Duodenal mucosa (tissue), 2 donors: ENCODE measurements around the gene KCNQ4.

ENCODE experiments used
- H3K27ac ChIP-seq: one replicate; pipeline ENCODE4 v1.7.0; 2013; ENCODE audit warnings: low read depth, low read length
- H3K27me3 ChIP-seq, 2 donors: one replicate each; pipeline ENCODE4 v1.7.0; 2013; ENCODE audit warnings: low read length in 2 of 2, control low read depth in 1 of 2; ENCODE audit not compliant: insufficient read depth in 2 of 2, control insufficient read depth in 1 of 2
- H3K36me3 ChIP-seq, 2 donors: one replicate each; pipeline ENCODE4 v1.7.0; 2013; ENCODE audit warnings: low read length in 2 of 2, control low read depth in 1 of 2; ENCODE audit not compliant: insufficient read depth in 2 of 2, control insufficient read depth in 1 of 2
- H3K4me1 ChIP-seq, 2 donors: one replicate each; pipeline ENCODE4 v1.7.0; 2013; ENCODE audit warnings: low read length in 2 of 2, control low read depth in 1 of 2; ENCODE audit not compliant: insufficient read depth in 2 of 2, control insufficient read depth in 1 of 2
- H3K4me3 ChIP-seq, 2 donors: one replicate each; pipeline ENCODE4 v1.7.0; 2013; ENCODE audit warnings: low read length in 2 of 2, low read depth in 1 of 2
- H3K9ac ChIP-seq, 2 donors: one replicate each; pipeline ENCODE4 v1.7.0; 2013; ENCODE audit warnings: low read length in 2 of 2, low read depth in 1 of 2
- H3K9me3 ChIP-seq, 2 donors: one replicate each; pipeline ENCODE4 v1.7.0; 2013; ENCODE audit warnings: low read length in 2 of 2, control low read depth in 1 of 2; ENCODE audit not compliant: control insufficient read depth in 1 of 2

Gene KCNQ4

DNA sequence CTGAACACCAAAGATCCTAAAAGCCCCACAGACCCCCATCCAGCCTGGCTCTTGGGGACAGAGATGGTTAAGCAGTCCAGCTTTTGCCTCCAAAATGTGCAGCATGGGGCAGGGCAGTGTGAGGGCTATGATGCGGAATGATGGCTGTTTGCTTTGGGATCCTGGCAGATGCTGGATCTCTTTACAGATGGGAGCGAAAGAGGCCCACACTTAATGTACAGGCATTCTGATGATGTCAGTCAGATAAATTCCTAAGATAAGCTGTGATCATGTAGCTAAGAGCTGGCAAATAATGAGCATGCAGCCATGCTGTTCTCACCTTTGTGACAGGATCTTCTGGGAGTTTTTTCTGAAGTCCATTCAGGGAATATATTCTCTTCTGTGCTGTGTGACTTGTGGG lies 17.6 kb upstream of the KCNQ4 start:
- H3K9ac ChIP-seq, result no peak overlapping the region
- no peak overlapping the region for H3K4me3 ChIP-seq
- H3K27ac ChIP-seq, result no peak overlapping the region
- no peaks in the 10 kb centered on the region for H3K27me3 ChIP-seq
- peaks cover 53 to 95% of the 10 kb centered on the region in 2 donors for H3K36me3 ChIP-seq
- no peaks in the 10 kb centered on the region for H3K9me3 ChIP-seq
- H3K4me1 ChIP-seq, result peaks cover 3 to 10% of the 10 kb centered on the region in 2 donors

DNA sequence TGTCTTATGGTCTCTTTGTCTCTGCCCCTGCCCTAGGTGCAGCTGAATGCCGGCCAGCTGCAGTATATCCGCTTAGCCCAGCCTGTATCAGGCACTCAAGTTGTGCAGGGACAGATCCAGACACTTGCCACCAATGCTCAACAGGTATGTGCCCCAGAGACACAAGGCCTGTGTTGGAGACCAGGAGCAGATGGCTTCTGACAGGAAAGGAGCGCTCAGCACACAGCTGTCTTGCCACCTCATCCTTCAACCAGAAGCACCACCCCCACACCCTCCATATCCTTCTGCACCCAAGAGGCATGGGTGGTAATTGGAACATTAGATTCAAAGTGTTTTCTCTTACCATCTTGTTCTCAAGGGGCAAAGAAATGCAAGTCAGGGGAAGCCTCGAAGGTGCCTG lies 17.0 kb upstream of the KCNQ4 start:
- Histone ChIP-seq H3K27ac (no peak overlapping the region), H3K27me3 (no peaks in the 10 kb centered on the region), H3K4me3 (no peak overlapping the region), H3K4me1 (peaks cover 3 to 10% of the 10 kb centered on the region in 2 donors), H3K36me3 (peaks cover 57 to 95% of the 10 kb centered on the region in 2 donors), H3K9ac (no peak overlapping the region), H3K9me3 (no peaks in the 10 kb centered on the region)

DNA sequence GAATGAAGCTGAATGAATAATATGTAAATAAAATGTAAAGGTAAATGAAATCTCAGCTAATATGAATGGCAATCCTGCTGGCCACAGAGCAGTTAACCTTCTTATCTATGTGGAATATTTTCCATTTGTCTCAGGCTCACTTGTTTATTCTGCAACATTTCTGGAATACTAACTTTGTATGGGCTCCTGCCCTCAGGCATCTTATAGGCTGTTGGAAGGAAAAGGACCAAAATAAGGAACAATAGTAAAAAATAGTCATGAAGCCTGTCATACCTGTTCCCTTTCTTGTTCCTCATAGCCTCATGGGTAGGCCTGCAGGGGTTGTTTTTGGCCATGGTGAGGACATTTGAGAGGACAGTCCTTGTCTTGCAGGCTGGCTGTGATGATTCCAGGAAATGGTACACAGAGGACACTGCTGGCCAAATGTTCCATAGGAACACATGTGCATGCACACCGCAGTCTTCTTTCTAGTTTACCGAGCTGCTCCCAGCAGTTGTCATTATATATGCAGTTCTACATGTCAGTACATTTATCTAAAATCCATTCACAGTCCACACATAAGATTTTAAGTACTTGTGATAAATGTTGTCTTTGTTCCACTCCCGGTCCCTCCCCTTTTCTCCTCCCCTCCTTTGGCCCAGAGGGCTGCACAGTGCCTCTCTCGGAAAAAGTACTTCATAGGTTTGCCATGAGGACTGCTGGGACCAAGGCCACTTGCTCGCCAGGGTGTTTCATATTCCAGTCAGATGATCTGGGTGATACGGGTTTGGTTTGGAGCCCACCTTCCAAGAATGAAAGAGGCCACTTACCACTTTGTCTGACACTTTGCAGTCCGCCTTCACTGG lies 15.2 kb upstream of the KCNQ4 start:
- no peaks in the 10 kb centered on the region for H3K9me3 ChIP-seq
- H3K4me3 ChIP-seq, result no peak overlapping the region
- H3K4me1 ChIP-seq, result peaks cover 0 to 10% of the 10 kb centered on the region in 2 donors
- no peak overlapping the region for H3K9ac ChIP-seq
- no peak overlapping the region for H3K27ac ChIP-seq
- H3K36me3 ChIP-seq, result peaks cover 60 to 88% of the 10 kb centered on the region in 2 donors
- no peaks in the 10 kb centered on the region for H3K27me3 ChIP-seq

DNA sequence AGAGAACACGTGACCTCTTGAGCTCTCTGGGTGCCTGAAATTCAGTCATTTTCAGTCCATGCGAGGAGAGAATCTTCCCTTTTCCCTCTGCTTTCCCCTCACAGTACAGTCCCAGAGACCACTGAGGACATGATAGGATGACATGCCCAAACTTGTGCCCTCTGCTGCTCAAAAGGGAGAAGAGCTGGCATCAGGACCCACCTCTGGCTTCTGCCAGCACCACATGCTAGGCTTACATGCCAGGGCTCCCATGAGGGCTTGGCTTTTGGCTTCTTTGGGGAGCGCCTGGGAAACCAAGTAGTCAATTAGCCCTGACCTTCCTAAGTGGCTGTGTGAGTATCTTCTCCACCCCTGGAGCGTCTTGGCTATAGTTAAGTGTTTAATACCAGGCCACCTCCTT lies 13.8 kb upstream of the KCNQ4 start:
- Histone ChIP-seq H3K4me1 (peaks cover 7 to 8% of the 10 kb centered on the region in 2 donors), H3K36me3 (peaks cover 52 to 76% of the 10 kb centered on the region in 2 donors), H3K27me3 (no peaks in the 10 kb centered on the region), H3K27ac (no peak overlapping the region), H3K9ac (no peak overlapping the region), H3K4me3 (no peak overlapping the region), H3K9me3 (no peaks in the 10 kb centered on the region)

DNA sequence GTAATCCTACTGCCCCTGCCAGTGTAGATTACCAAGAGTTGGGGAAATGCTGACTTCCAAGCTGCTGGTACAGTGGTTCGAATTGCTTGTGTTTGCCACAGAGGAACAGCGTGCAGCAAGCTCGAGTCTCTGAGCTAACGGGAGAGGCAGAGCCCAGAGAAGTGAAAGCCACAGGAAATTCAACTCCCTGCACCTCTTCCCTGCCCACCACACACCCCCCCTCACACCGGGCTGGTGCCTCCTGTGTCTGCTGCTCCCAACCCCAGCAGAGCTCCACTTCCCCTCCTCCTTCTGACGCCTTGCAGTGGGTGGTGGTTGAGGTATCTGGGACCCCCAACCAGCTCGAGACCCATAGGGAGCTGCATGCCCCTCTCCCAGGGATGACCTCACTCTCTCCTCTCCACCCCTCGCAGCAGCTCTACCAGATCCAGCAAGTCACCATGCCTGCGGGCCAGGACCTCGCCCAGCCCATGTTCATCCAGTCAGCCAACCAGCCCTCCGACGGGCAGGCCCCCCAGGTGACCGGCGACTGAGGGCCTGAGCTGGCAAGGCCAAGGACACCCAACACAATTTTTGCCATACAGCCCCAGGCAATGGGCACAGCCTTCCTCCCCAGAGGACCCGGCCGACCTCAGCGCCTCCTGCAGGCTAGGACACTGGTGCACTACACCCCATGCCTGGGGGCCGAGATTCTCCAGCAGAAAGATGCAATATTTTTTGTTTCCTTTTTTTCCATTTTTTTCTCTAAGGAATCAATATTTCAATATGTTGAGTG lies 13.1 kb upstream of the KCNQ4 start:
- H3K36me3 ChIP-seq, result peaks cover 49 to 69% of the 10 kb centered on the region in 2 donors
- H3K27me3 ChIP-seq, result no peaks in the 10 kb centered on the region
- H3K4me3 ChIP-seq, result no peak overlapping the region
- H3K9me3 ChIP-seq, result no peaks in the 10 kb centered on the region
- H3K9ac ChIP-seq, result no peak overlapping the region
- H3K4me1 ChIP-seq, result peaks cover 7 to 8% of the 10 kb centered on the region in 2 donors
- H3K27ac ChIP-seq, result no peak overlapping the region

DNA sequence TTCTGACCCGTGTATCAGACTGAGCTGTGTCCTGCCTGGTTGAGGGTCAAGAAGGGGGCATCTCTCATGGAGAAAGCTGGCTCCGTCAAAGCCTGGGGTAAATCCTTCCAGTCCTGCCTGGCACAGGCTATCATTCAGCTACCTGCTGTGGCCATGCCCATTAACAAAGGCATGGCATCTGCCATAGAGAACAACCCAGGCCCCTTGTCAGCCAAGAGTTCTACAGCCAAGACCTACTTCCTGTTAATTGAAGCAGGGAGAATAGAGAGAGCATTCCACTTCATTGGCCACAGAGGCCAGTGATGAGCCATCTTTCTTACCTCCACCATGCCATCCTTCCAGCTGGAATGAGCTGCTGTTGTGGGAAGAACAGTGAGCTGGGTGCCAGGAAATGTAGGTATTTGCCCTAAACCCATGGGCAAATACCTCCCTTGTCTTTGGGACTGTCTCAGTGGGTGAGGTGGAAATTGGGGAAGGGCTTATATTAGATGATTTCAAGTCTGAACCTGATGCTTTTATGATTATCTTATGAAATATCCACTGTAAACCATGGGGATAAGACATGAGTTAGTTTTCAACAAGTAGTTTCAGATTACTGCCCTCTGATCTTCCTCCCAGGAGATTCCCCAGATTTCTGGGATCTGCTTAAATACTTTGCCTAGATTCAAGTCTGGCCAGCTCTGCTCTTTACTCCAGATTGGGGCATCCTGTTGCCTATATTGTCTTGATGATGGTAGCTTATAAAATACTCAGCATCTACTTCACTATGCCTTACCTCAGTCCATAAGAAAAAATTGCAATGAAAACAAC lies 11.2 kb upstream of the KCNQ4 start:
- H3K9me3 ChIP-seq, result no peaks in the 10 kb centered on the region

DNA sequence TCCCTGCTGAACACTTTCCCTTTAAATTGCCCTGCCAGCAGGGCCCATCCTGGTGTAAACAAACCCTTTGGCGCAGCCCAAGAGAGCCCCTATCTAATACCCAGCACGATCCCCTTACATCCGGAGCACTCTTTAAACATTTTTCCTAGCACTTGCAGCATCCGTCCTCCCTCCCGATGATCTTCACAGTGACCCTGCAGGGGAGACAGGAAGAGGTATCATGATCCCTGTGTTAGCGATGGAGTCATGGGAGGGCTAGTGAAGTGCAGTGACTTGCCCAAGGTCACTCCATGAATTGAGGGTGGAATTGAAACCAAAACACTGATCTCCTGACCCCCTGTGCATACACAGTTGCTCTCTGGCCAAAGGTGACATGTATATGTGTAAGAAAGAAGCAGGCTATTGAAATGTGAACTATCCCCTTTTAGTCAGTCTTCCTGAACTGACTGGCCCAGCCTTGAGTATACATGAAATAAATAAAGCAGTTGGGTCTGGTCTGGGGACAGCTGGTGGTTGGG lies 9.8 kb upstream of the KCNQ4 start:
- Histone ChIP-seq H3K4me3 (no peak overlapping the region), H3K27me3 (no peaks in the 10 kb centered on the region), H3K9ac (no peak overlapping the region), H3K36me3 (peaks cover 30 to 45% of the 10 kb centered on the region in 2 donors), H3K27ac (no peak overlapping the region), H3K9me3 (no peaks in the 10 kb centered on the region), H3K4me1 (peaks cover 7 to 8% of the 10 kb centered on the region in 2 donors)

More for the DNA sequence above, 11.2 kb upstream of the KCNQ4 start:
- H3K4me1 ChIP-seq, result peaks cover 7 to 8% of the 10 kb centered on the region in 2 donors
- H3K27ac ChIP-seq, result no peak overlapping the region
- no peak overlapping the region for H3K4me3 ChIP-seq
- H3K27me3 ChIP-seq, result no peaks in the 10 kb centered on the region
- no peak overlapping the region for H3K9ac ChIP-seq
- peaks cover 38 to 58% of the 10 kb centered on the region in 2 donors for H3K36me3 ChIP-seq

DNA sequence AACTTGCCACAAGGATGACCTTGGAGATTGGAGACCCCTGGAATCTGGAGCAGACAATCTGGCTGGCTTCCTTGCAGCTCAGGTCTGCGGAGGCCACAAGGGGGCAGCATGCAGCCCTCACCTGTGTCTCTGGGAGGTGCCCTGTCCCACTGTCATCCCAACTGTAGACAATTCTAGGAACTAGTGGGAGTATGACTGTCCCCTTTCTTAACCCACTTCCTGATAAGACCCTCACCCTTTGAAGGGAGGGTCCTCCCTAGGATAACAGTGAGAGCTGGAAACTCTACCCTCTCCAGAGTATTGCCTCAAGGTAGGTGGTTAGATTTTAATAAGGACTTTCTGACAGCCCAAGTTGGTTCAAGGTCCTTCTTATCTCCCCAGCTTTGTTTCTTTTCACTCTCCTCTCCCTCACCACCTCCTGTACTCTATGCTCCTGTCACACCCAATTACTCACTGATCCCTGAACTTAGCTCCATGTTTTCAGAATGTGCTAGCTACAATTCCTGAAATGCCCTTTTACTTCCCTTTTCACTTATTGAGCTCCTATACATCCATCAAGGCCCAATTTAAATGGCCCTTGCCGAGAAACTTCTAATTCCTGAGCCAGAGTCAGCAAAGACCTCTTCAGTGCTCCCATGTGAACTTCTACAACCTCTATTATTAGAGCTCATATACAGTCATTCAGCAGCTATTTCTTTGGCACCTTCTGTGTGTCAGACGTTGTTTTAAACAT lies 9.2 kb upstream of the KCNQ4 start:
- Histone ChIP-seq H3K9me3 (no peaks in the 10 kb centered on the region), H3K4me1 (peaks cover 7 to 8% of the 10 kb centered on the region in 2 donors), H3K27ac (no peak overlapping the region), H3K4me3 (no peak overlapping the region), H3K36me3 (peaks cover 24 to 38% of the 10 kb centered on the region in 2 donors), H3K9ac (no peak overlapping the region), H3K27me3 (no peaks in the 10 kb centered on the region)
